Gastroesophageal sphincter (tissue), 3 donors: ENCODE results near the gene TBCD.

Source experiments
- CTCF ChIP-seq, 4 experiments: fragments of 200-600 bp in 2 of 4; fragments of 450-650 bp in 2 of 4; sonication (generic) in 1 of 4; IDR thresholded peaks; one replicate each; pipeline ENCODE4 v1.5.1; 2017 to 2019; ENCODE audit warnings: antibody characterized with exemption in 4 of 4, mild to moderate bottlenecking in 2 of 4, moderate library complexity in 2 of 4
- EP300 ChIP-seq: sonication (generic); formaldehyde crosslinking; IDR thresholded peaks from one replicate; pipeline ENCODE4 v1.6.1; 2017; ENCODE audit warnings: antibody characterized with exemption, mild to moderate bottlenecking
- POLR2AphosphoS5 ChIP-seq: sonication (generic); formaldehyde crosslinking; IDR thresholded peaks from one replicate; pipeline ENCODE4 v1.6.1; 2017; ENCODE audit warnings: antibody characterized with exemption

- TF ChIP-seq CTCF (IDR thresholded peaks at IDR 0.05) (no peak), EP300 (no peak), POLR2AphosphoS5 (no peak)
Measured at GRCh38 chr17:82938486-82938872, 186.6 kb downstream of the TBCD start.
